NCI-H748 treated with DMSO at 0.1 percent for 48 hours (cell line): Measurements from ENCODE around the gene ARHGEF1.
A peak's percentile ranks its signal among the peaks of the same experiment; 100 is the strongest.

Source experiments
- DNase-seq: peaks from one replicate; lab custom pipeline; 2025; lab: John Stamatoyannopoulos, UW

ARHGEF1 gene

DNA sequence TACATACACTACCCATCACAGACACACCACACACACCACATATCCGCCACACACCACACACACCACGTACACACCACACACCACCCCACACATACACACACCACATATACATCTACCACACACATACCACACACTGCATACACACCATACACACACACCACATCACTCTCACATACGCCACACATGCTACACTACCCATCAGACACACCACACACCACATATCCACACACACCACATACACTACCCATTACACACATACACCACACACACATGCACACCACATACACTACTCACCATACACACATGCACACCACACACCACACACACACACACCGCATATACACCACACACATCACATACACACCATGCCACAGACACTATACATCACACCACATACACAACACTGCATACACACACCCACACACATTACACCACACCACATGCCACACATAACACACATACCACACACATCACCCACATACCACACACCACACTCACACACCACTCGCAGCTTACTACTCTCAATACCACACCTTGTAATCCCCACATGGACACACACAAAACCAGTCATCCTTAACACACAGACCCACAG is 35.8 kb downstream of the ARHGEF1 start:
- DNase-seq: no peak

DNA sequence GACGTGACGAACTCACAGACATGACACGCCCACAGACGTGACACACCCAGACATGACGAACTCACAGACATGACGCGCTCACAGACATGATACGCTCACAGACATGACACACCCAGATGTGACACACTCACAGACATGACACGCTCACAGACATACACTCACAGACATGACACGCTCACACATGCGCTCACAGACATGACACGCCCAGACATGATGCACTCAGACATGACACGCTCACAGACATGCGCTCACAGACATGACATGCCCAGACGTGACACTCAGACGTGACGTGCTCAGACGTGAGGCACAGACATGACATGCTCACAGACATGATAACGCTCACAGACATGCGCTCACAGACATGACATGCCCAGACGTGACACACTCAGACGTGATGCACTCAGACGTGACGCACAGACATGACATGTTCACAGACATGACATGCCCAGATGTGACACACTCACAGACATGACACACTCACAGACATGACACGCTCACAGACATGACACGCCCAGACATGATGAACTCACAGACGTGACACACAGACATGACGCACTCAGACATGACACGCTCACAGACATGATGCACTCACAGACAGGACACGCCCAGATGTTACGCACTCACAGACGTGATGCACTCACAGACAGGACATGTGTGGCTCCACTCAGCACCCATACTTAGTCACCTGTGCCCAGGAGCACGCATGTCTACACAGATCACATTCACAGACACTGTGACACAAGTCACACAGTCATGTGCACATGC is 37.1 kb downstream of the ARHGEF1 start:
- no peak for DNase-seq

DNA sequence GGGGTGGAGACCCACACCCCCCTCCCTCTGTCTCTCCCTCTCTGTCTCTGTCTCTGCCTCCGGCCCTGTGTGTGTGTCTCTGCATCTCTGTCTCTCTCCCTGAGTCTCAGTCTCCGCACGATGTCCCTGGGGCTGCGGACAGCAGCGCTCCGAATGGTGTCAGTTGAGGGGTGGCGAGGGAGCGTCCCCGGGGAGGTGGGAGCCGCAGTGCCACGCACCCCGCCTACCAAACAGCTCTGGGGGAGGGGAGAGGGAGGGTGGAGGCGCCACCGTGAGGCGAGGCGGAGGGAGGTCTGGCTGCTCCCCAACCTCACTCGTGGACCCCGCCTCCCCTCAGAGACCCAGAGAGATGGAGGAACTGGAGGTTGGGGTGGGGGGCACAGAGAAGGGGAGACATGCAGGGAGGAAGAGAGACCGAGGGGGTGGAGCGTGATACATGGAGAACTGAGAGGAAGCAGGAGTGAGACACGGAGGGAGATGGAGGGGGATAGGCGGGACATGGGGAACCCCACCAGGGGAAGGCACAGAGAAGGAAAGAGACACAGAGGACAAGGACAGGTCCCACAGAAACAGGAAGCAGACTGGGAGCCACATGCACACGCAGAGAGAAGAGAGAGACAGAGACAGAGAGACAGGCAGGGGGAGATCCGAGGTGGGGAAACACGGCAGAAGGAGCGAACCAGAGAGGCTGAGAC is 38.0 kb downstream of the ARHGEF1 start:
- no peak for DNase-seq

DNA sequence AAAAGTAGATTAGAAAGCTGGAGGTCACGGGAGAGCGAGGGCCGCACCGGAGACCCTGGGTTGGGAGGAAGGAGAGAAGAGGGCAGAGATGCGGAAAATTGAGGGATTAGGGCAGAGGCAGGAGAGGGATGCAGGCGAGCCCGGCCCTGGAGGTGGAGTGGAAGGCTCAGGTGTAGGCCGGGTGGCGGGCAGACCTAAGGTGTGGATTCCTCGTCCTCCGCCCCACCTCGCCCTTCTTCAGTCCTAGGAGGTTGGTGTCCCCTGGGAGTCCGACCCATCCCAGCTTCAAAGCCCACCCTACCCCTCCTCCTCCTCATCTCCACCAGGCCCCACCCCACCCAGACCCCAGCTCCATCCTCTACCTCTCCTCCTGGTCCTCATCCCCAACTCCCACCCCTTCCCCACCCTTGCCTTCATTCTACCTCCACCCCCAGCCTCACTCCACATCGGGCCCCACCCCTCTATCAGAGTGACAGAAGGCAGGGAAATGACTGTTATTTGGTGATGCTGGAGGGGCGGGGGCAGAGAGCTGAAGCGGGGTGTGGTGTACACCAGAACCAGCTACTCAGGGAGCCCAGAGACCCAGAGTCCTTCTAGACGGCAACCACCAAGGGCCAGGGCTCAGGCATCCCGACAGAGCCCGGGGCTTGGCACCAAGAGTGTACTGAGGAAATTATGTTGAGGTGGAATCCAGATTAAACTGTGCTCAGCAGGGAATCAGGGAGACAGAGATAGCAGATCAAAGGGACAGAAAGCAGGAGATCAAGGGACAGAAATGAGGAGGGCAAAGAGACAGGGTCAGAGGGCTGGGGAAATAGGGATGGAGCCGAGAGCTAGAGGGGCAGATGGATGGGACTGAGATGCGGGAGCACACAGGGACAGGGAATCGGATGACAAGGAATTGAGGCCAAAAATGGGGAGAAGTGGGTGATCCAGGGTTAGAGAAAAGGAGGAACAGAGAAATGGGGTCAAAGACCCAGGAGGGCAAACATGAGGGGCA is 38.9 kb downstream of the ARHGEF1 start:
- no peak for DNase-seq

DNA sequence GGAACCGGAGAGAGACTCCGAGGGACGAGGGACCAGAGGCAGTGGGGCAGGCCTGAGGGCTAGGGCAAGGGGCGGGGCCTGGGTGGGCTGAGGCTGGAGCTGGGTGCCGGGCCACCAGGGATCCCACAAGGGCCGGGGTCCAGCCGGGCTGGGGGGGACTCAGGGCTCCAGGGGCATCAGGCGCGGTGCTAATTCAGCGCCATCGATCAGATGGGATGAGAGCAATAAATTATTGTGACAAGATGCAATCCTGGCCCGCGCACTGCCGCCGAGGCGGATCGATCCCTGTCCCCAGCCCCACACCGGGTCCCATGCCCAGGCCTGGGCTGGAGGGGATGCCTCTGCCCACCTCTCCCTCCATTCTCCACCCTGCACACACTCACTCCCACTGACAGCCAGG is 39.6 kb downstream of the ARHGEF1 start:
- no peak for DNase-seq

DNA sequence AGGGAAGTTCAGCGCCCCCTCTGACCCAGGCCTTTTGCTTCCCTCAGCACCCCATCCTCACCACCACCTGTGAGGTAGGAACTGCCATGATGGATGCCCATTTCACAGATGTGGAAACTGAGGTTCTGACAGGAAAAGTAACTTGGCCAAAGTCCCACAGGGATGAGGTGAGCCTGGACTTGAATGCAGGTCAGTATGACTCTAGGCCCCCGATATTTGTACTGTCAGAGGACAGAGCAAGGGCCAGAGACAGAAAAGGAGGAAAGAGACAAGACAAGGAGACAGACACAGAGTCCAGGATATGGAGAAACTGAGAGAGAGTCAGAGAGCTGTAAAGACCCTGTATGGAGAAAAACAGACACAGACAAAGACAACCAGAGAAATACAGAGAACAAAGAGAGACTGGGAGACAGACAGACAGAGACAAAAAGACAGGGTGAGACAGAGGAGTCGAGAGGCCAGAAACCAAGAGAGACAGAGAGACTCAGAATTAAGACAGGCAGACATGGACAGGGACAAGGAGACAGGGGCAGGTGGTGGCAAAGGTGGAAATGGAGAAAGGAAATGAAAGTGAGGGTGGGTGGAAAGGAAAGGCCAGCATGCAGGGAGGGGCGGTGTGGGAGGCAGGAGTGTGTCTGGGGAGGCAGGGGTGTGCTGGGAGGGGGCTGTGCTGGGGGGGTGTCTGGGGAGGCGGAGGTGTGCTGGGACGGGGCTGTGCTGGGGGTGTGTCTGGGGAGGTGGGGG is 40.2 kb downstream of the ARHGEF1 start:
- no peak for DNase-seq

DNA sequence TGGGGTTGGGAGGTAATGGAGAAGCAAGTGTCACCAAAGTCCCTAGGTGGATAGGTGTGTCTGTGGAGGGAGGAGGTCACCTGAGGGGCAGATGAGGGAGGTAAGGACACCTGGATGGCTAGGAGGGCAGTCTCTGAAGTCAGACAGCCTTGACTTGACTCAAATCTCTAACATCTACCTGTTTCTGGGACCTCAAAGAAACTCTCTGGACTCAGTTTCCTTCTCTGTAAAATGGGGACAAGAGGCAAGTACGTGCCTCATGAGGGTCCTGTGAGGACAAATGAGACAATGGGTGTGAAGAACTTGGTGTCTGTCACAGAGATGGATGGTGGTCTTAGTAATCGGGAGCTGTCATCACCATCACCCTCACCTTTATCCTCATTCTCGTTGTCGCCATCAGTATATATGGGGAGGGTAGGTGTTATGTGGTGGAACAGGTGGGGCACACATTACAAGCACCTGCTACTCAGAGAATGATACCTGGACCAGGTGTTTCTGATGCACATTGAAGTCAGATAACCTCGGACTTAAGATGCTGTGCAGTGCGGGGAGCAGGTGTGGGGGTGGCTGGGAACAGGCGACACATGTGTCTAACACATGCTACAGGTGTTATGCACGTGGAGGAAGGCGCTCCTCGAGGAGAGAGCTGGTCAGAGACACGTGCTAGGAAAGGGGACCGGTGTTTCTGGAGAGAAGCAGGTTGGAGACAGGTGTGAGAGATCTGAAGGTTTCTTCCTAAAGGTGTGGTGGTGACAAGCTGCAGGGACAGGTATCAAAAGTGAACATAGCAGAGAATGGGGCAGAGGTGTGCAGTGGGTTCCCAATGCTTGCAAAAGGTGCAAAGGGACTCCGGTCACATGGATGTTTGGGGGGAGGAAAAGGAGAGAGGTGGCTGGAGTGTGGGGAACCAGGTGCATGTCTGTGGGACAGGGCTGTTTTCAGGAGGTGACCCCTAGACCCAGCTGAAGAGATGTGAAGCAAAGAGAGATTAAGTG is 41.5 kb downstream of the ARHGEF1 start:
- DNase-seq: no peak

DNA sequence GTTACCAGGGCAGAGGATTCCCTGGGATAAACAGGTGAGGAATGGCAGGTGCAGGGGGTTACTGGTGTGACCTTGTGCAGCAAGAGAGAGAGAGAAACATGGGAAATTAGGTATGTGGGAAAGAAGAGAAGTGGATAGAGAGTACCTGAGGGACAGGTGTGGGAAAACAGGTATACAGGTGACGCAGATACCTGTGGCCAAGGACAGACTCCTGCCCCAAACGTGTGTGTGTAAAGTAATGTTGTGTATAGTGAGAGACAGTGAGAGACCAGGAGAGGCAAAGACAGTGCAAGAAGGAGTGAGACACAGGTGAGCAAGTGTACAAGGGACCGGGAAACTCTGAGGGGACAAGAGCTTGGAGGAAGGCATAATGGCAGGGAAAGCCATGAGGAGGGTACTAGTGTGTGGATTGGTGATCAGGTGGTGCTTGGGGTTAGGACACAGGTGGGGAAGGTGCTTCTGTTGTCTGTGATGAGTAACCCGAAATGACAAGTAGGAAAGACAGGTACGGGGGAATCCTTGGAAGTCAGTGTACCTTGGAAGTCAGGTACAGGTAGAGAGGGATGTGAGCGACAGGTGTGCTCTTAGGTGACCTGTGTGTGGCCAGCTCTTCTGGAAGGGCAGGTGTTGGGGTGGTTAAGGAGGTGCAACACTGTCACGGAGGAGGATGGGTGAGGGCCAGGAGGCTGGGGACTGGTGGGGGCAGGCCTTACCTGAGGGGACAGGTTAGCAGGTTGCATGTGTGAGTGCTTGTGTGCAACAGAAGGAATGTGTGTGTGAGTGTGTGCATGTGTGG is 42.4 kb downstream of the ARHGEF1 start:
- no peak for DNase-seq

DNA sequence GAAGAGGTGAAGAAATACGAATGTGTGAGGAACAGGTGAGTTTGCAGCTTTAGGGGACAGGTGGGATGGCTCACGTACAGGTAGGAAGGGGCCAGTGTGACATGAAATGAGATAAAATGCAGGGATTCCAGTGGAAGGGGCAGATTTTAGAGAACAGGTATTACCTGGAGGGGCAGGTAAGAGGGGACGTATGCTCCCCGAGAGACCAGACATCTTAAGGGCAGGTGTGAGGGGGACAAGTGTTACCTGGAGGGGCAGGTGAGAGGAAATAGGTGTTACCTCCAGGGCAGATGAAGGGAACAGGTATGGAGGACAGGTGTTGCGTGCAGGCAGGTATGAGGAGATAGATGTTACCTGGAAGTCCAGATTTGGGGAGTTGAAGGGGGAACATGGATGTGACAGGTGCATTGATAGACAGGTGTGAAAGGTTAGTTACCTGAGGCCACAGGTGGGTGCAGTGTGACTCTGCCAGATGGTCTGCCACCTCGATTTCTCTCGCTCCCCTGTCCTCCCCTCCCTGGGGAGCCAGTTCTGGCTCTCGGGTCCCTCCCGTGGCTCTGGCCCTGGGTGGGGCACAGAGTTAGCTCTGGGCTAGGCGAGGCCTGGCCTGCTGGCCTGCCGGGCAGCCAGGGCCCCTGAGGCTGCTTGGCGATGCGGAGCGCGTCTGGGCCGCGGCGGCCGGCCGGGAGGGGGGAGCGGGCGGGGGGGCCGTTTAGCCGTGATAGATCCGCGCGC is 43.2 kb downstream of the ARHGEF1 start:
- DNase-seq: no peak

DNA sequence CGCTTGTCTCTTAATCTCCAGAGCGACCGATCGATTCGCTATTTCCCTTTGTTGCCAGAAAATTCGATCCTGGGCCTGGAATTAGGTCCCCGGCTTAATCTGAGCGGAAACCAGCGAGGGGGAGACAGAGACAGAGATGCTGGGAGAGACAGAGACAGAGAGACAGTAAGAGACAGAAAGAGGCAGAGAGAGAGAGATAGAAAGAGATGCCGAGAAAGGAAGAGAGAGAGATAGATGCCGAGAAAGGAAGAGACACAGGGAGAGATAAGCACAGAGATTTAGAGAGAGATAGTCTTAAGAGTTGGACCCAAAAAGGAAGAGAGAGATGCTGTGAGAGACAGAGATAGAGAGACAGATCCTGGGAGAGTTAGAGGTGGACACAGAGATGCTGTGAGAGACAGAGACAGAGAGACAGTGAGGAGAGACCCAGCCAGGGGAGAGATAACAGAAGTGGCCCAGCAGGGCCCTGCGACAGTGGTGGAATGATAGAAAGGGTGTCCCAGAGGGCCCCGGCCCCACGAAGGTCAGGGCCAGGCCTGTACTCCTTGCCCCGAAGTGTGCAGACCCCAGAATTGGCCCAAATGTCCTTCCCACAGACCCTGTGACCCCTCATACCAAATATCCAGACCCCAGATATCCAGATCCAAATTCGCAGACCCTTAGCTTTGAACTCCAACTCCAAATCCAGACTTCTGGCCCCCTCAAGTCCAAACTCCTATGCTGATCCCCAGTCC is 43.9 kb downstream of the ARHGEF1 start:
- no peak for DNase-seq

DNA sequence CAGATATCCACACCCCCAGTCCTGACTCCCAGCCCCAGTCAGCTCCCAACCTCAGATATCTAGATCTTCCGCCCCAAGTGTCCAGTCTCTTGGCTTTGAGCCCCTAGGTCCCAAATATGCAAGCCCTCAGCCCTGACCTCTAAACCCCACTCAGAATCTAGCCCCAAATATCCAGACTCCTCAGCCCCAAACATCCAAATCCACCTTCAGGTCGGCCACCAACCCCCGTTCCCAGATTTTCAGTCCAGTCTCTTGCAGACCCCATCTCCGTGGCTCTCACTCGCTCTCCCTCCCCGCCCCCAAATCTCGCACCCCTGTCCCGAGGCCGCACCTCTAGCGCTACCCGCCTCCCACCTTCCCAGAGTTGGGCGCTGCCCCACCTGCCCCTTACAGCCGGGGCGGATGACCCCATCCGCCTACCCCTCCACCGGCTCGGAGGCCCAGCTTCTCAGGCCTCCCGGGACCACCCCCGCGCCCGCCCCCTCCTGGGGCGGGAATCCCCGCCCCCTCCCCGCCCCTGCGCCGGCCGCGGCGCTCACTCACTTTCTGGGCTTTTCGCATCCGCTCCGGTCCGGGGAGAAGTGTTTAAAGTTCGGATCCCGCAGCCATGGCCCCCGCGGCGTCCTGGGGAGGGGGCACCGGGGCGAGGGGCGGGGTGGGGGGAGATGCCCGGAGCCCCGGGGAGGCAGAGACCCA is 44.7 kb downstream of the ARHGEF1 start:
- no peak for DNase-seq

DNA sequence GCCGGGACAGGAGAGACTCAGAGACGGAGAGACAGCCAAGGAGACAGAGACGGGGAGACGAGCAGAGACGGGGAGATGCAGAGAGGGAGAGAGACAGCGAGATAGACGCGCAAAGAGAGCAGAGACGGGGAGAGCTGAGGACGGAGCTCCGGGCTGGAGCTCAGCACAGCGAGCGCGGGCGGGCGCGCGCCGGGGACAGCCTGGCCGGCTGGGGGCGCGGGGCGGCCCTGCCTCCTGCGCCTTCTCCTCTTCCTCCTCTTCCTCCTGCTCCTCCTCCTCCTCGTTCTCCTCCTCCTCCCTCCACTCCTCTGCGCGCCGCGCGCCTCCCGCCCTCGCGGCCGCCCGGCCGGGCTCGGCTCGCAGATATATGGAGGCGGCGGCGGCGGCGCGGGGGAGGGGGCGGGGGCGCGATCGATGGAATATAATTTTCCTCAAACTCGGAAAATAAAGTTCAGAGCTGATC is 45.3 kb downstream of the ARHGEF1 start, which contains the start of gene ERFL:
Gene ERFL, minus strand, starts transcription at position 229 of the 463 bp plus-strand sequence. CDS start 15,530 bp downstream, outside the sequence.
- DNase-seq: peak; percentile 19

DNA sequence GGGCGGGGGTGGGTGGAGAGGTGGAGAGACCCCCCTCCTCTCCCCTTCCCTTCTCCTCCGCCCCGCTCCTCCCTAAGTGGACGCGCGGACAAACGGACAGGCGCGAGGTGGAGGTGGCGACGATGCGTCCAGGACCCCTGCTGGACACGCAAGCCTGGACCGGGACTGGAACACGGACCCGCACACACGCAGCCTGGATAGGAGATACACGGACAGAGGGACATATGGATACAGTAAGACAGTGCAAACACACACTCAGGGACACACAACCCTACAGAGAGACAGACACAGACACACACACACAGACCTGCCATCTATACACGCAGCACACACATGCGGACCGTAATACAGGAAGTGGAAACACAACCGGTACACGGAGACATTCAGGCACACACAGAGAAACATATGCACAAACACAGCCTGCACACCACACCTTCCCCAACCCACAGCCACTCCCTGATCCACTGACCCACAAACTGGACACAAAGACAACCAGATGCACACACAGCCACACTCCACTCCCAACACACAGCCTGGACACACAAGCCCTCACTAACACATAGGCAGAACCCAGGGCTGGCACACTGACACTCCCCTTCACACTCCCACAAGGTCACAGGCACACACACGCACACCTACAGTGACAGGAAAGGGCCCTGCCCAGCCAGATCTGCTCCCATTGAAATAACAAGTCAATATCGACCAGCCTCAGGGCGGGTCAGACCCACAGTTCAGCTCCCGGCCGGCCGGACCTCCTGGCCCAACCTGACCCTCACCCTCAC is 46.0 kb downstream of the ARHGEF1 start:
- DNase-seq: no peak

DNA sequence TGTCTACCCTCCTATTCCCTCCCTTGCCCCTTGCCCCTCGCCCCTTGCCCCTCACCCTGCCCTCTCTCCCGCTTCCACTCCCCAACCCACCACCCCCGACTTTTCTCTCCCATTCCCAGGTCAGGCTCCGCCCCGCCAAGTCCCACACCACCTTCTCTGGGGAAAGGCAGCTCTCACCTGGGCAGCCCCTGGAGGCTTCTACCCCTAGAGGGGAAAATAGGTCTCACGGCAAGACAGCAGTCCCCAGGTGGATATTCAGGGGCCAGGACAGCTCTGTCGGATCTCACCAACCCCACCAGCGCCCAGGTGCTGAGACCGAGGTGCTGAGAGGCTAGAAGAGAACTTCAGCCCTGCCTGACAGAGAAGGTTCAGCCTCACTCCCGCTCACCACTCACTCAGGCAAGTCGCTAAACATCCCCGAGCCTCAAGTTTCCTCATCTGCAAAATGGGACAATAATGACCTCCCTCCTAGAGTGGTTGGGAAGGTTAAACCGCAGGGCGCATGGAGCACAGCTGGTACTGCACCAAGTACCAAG is 46.6 kb downstream of the ARHGEF1 start:
- no peak for DNase-seq

DNA sequence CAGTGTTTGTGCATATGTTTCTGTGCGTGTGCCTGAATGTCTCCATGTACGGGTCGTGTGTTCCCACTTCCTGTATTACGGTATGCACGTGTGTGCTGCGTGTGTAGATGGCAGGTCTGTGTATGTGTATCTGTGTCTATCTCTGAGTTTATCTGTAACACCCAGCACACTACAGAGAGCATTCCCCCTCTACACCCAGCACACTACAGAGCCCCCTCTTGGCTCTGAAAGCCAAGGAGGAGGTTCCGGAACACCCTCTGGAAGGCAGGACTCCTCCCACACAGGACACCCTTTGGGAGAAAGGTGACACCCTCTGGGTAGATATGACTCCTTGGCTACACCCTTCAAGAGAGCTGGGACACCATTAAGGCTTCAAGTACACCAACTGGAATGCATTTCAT is 47.3 kb downstream of the ARHGEF1 start:
- no peak for DNase-seq
